Activated CD8-positive, alpha-beta memory T cell treated with anti-CD3 and anti-CD28 coated beads, Interleukin-2, amount 50 U/mL, for 4 hours (primary cell): ENCODE results near the gene WIZ.
"Not testable (repeated sequence)": the region's sequence is repeated elsewhere in the genome, so short reads cannot be mapped to it uniquely, and the experiment has no call there.

Experiments used
- DNase-seq: peaks from one replicate; pipeline ENCODE4 v3.0.0-alpha.2; 2020

Gene WIZ

GRCh38 chr19:15449620-15450527, at the start of gene WIZ:
TSS of gene WIZ (minus strand) at chr19:15449956. CDS start at chr19:15448307, 1,649 bp downstream.
- peak; percentile 86 for DNase-seq

- DNase-seq, result no peak
Measured at GRCh38 chr19:15498910-15499309, 49.2 kb upstream of the WIZ start.

- no peak for DNase-seq
Measured at GRCh38 chr19:15498156-15498858, 48.6 kb upstream of the WIZ start.

- DNase-seq, result no peak
Measured at GRCh38 chr19:15495151-15495550, 45.4 kb upstream of the WIZ start.

- DNase-seq, result no peak
Measured at GRCh38 chr19:15488489-15489226, 38.9 kb upstream of the WIZ start.

GRCh38 chr19:15487038-15487437, 37.3 kb upstream of the WIZ start:
- no peak for DNase-seq

GRCh38 chr19:15485768-15486167, 36.0 kb upstream of the WIZ start:
- DNase-seq, result not testable (repeated sequence)

GRCh38 chr19:15480996-15481395, 31.2 kb upstream of the WIZ start:
- not testable (repeated sequence) for DNase-seq

- DNase-seq, result no peak
Measured at GRCh38 chr19:15479391-15480345, 29.9 kb upstream of the WIZ start, which contains the start of gene PGLYRP2. TSS of gene PGLYRP2 (minus strand) at chr19:15479501. CDS start at chr19:15479371, 130 bp downstream.

- DNase-seq, result no peak
Measured at GRCh38 chr19:15476325-15476724, 26.6 kb upstream of the WIZ start.

- no peak for DNase-seq
Measured at GRCh38 chr19:15475611-15476010, 25.9 kb upstream of the WIZ start.

GRCh38 chr19:15475169-15475568, 25.4 kb upstream of the WIZ start:
- DNase-seq, result no peak

GRCh38 chr19:15473821-15474220, 24.1 kb upstream of the WIZ start:
- not testable (repeated sequence) for DNase-seq

GRCh38 chr19:15471639-15472101, 21.9 kb upstream of the WIZ start:
- no peak for DNase-seq

- peak; percentile 46 for DNase-seq
Measured at GRCh38 chr19:15469513-15470297, 19.9 kb upstream of the WIZ start.

GRCh38 chr19:15468675-15469512, 19.1 kb upstream of the WIZ start:
- no peak for DNase-seq

- DNase-seq, result no peak
Measured at GRCh38 chr19:15467734-15468214, 18.0 kb upstream of the WIZ start.

- peak; percentile 53 for DNase-seq
Measured at GRCh38 chr19:15466851-15467733, 17.3 kb upstream of the WIZ start.
